Natural killer cell (primary cell): ENCODE results near the gene UPP2. TPM values are rescaled to one million over a fixed set of nuclear protein-coding genes. Genes with fewer than 3 reads are reported as not detected.

ENCODE experiments used
- ATAC-seq, 3 donors: fragments of 150-1000 bp in 2 of 3; fragments of 200-7000 bp in 1 of 3; cut with Tn5 transposase; 1 replicate in 1 of 3; 2 replicates in 2 of 3; pipeline ENCODE4 v1.10.0; 2021; ENCODE audit warnings: mild to moderate bottlenecking in 2 of 3, moderate library complexity in 2 of 3
- DNase-seq, 2 donors: peaks; one replicate each; pipeline versions ENCODE4 v3.0.0 to v3.0.0-alpha.2; 2013 to 2021; ENCODE audit warnings: mixed read lengths in 1 of 2
- H3K27ac ChIP-seq: one replicate; pipeline ENCODE4 v1.5.1; 2013; ENCODE audit warnings: mild to moderate bottlenecking, low read length
- H3K27me3 ChIP-seq: one replicate; pipeline ENCODE4 v1.6.1; 2013; ENCODE audit warnings: low read length; ENCODE audit not compliant: control insufficient read depth, insufficient read depth
- H3K36me3 ChIP-seq: one replicate; pipeline ENCODE4 v1.6.1; 2013; ENCODE audit warnings: low read length; ENCODE audit not compliant: control insufficient read depth, insufficient read depth
- H3K4me1 ChIP-seq: one replicate; pipeline ENCODE4 v1.6.1; 2013; ENCODE audit warnings: low read length; ENCODE audit not compliant: control insufficient read depth, insufficient read depth
- H3K4me3 ChIP-seq: one replicate; pipeline ENCODE4 v1.5.1; 2013; ENCODE audit warnings: low read length
- H3K9me3 ChIP-seq: one replicate; pipeline ENCODE4 v1.6.1; 2013; ENCODE audit warnings: low read length; ENCODE audit not compliant: control insufficient read depth, insufficient read depth
- H3K27ac Mint-ChIP-seq, 2 donors: one replicate each; pipeline ENCODE4 v1.8.0; 2022; ENCODE audit warnings: mild to moderate bottlenecking in 2 of 2, mixed read lengths in 2 of 2, moderate library complexity in 1 of 2
- H3K27me3 Mint-ChIP-seq, 2 donors: one replicate each; pipeline ENCODE4 v1.8.0; 2022; ENCODE audit warnings: low read depth in 2 of 2, mixed read lengths in 2 of 2
- H3K36me3 Mint-ChIP-seq: one replicate; pipeline ENCODE4 v1.8.0; 2022; ENCODE audit warnings: mixed read lengths
- H3K4me1 Mint-ChIP-seq, 2 donors: one replicate each; pipeline ENCODE4 v1.8.0; 2022; ENCODE audit warnings: mixed read lengths in 2 of 2
- H3K4me3 Mint-ChIP-seq: one replicate; pipeline ENCODE4 v1.8.0; 2022; ENCODE audit warnings: mild to moderate bottlenecking, moderate library complexity, mixed read lengths
- H3K9me3 Mint-ChIP-seq, 2 donors: one replicate each; pipeline ENCODE4 v1.8.0; 2022; ENCODE audit warnings: mixed read lengths in 2 of 2
- WGBS: methylation state at CpG from one replicate; pipeline ENCODE4 v1.1.7; 2013; ENCODE audit warnings: missing lambda C conversion rate; ENCODE audit not compliant: insufficient coverage; 5-methylcytosine and 5-hydroxymethylcytosine counted together
- intact Hi-C: fragments of 100-400 bp; cut with micrococcal nuclease; formaldehyde crosslinking; loops from one replicate; pipeline ENCODE4 v1.14.2; 2022
- total RNA-seq, 4 donors: library from RNA; stranded (reverse); fragments of 120-200 nt in 1 of 4; gene quantifications; one replicate each; pipeline versions ENCODE4 v1.2.3 to v1.2.4, GENCODE V29; 2013 to 2022
- TF ChIP-seq, protein P1 (sequence below): fragments of 200-600 bp; IDR thresholded peaks from one replicate; pipeline ENCODE4 v1.8.0; 2022; ENCODE audit warnings: antibody characterized with exemption

UPP2 gene
- total RNA-seq, 3 donors from 2014 or later (not counting 1 experiment from before 2014, with no cell fraction given): not detected

DNA sequence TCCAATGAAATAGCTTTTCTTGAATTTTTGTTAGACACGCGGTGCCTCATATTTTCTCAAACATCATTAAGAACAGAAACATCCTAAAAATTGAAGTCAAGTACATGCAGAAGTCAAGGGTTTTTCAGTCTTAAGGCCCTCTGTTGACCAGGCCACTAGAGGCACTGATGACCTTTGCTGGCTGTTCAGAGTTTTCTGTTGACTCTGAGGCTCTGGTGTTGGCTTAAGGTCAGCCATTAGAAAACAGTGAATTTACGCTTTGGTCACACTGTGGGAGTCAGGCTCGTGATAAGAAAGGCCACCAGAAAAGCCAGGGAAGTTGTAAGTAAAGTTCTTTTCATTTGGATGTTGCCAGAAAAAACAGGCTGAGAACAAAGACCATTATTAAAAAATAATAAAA is 5.8 kb upstream of the UPP2 start:
- DNase-seq (no peak), ATAC-seq (no peak)
- intact Hi-C loops: no loop called here
- Mint-ChIP-seq H3K36me3 (no peaks in the 10 kb centered on the region), H3K4me3 (no peak overlapping the region), H3K9me3 (no peaks in the 10 kb centered on the region), H3K4me1 (no peaks in the 10 kb centered on the region), H3K27ac (no peak overlapping the region), H3K27me3 (no peaks in the 10 kb centered on the region)
- Histone ChIP-seq H3K27ac (no peak overlapping the region), H3K4me3 (no peak overlapping the region), H3K36me3 (no peaks in the 10 kb centered on the region), H3K4me1 (no peaks in the 10 kb centered on the region), H3K27me3 (no peaks in the 10 kb centered on the region), H3K9me3 (no peaks in the 10 kb centered on the region)
- 88% methylated on average over 4 of the region's 4 CpGs for WGBS
- TF ChIP-seq, protein P1, sequence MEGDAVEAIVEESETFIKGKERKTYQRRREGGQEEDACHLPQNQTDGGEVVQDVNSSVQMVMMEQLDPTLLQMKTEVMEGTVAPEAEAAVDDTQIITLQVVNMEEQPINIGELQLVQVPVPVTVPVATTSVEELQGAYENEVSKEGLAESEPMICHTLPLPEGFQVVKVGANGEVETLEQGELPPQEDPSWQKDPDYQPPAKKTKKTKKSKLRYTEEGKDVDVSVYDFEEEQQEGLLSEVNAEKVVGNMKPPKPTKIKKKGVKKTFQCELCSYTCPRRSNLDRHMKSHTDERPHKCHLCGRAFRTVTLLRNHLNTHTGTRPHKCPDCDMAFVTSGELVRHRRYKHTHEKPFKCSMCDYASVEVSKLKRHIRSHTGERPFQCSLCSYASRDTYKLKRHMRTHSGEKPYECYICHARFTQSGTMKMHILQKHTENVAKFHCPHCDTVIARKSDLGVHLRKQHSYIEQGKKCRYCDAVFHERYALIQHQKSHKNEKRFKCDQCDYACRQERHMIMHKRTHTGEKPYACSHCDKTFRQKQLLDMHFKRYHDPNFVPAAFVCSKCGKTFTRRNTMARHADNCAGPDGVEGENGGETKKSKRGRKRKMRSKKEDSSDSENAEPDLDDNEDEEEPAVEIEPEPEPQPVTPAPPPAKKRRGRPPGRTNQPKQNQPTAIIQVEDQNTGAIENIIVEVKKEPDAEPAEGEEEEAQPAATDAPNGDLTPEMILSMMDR: no peak

DNA sequence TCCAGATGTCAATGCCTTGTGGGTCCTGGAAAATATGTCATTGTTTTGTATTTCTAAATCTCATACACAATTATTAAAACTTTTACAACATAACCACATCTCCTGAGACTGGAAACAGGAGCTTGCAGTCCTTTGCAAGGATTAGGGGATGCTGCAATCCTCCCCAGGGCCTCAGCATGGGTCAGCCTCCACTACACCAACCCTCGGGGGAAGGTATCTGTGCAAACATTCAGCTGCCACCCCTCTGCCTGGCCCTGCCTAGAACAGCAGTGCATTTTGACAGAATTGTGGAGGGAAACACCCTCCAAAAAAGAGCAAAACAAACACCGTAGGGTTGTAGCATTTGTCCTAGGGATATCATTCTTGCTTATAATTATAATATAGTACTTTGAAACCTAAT is 4.2 kb upstream of the UPP2 start:
- H3K36me3 ChIP-seq: no peaks in the 10 kb centered on the region
- no CpG with 5 or more reads among the region's 2 CpGs for WGBS
- H3K4me1 ChIP-seq: no peaks in the 10 kb centered on the region
- TF ChIP-seq, protein P1: no peak
- no peaks in the 10 kb centered on the region for H3K27me3 ChIP-seq
- intact Hi-C loops: no loop called here
- no peaks in the 10 kb centered on the region for H3K9me3 ChIP-seq
- Mint-ChIP-seq H3K27ac (no peak overlapping the region), H3K9me3 (no peaks in the 10 kb centered on the region), H3K27me3 (no peaks in the 10 kb centered on the region), H3K4me3 (no peak overlapping the region), H3K36me3 (no peaks in the 10 kb centered on the region), H3K4me1 (no peaks in the 10 kb centered on the region)
- no peak for DNase-seq
- H3K4me3 ChIP-seq: no peak overlapping the region
- ATAC-seq: no peak
- no peak overlapping the region for H3K27ac ChIP-seq

GRCh38 chr2:158098178-158098577 is 3.5 kb upstream of the UPP2 start:
- TF ChIP-seq, protein P1: no peak
- Mint-ChIP-seq H3K36me3 (no peaks in the 10 kb centered on the region), H3K27ac (no peak overlapping the region), H3K4me3 (no peak overlapping the region), H3K4me1 (no peaks in the 10 kb centered on the region), H3K27me3 (no peaks in the 10 kb centered on the region), H3K9me3 (no peaks in the 10 kb centered on the region)
- 91% methylated on average over 4 of the region's 4 CpGs for WGBS
- ATAC-seq (no peak), DNase-seq (no peak)
- Histone ChIP-seq H3K27ac (no peak overlapping the region), H3K27me3 (no peaks in the 10 kb centered on the region), H3K36me3 (no peaks in the 10 kb centered on the region), H3K4me1 (no peaks in the 10 kb centered on the region), H3K4me3 (no peak overlapping the region), H3K9me3 (no peaks in the 10 kb centered on the region)
- intact Hi-C loops: no loop called here

DNA sequence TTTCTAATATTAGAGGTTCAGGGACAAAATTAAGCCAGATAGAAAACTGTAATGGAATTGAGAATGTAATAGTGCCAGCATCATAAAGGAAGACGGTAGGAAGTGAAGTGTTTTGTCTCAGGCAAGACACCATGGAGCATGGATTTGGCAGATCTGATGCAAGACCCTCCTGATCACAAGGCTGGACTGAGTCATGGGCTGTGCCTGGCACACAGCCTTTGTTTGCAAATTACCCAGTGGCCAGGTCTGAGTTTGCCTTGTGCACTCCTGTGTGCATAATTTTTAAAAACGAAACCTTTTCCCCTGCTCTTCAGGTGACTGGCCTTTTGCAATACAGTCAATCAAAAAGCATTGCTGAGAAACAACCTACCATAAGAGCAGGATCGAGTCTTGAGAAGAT is 2.0 kb upstream of the UPP2 start:
- no peaks in the 10 kb centered on the region for H3K4me1 ChIP-seq
- Mint-ChIP-seq H3K4me3 (no peak overlapping the region), H3K9me3 (no peaks in the 10 kb centered on the region), H3K27me3 (no peaks in the 10 kb centered on the region), H3K27ac (no peak overlapping the region), H3K36me3 (no peaks in the 10 kb centered on the region), H3K4me1 (no peaks in the 10 kb centered on the region)
- no peaks in the 10 kb centered on the region for H3K9me3 ChIP-seq
- H3K4me3 ChIP-seq: no peak overlapping the region
- DNase-seq (no peak), ATAC-seq (no peak)
- H3K27ac ChIP-seq: no peak overlapping the region
- TF ChIP-seq, protein P1: no peak
- H3K27me3 ChIP-seq: no peaks in the 10 kb centered on the region
- 84% methylated on average over 1 of the region's 3 CpGs for WGBS
- intact Hi-C loops: no loop called here
- H3K36me3 ChIP-seq: no peaks in the 10 kb centered on the region
